Hepatic stellate cell (primary cell): ENCODE results near the gene RRAGC.
"Not testable (repeated sequence)": the region's sequence is repeated elsewhere in the genome, so short reads cannot be mapped to it uniquely, and the experiment has no call there.

ENCODE experiments used
- DNase-seq: peaks from one replicate; pipeline ENCODE4 v3.0.0; 2011; ENCODE audit warnings: low spot score

Gene RRAGC

GRCh38 chr1:38858833-38859560 lies 575 bp downstream of the RRAGC start:
- DNase-seq: peak; percentile 65

GRCh38 chr1:38852780-38853179 lies 6.8 kb downstream of the RRAGC start:
- no peak for DNase-seq

- DNase-seq: no peak
Observed at GRCh38 chr1:38848071-38848470, 11.5 kb downstream of the RRAGC start.

- no peak for DNase-seq
Observed at GRCh38 chr1:38846210-38846609, 13.4 kb downstream of the RRAGC start.

- DNase-seq: not testable (repeated sequence)
Observed at GRCh38 chr1:38845088-38845487, 14.5 kb downstream of the RRAGC start.

GRCh38 chr1:38840281-38840680 lies 19.3 kb downstream of the RRAGC start:
- DNase-seq: no peak

- no peak for DNase-seq
Observed at GRCh38 chr1:38839363-38839762, 20.2 kb downstream of the RRAGC start.

GRCh38 chr1:38836316-38836715 lies 23.3 kb downstream of the RRAGC start:
- DNase-seq: not testable (repeated sequence)

- peak; percentile 60 for DNase-seq
Observed at GRCh38 chr1:38834937-38835827, 24.4 kb downstream of the RRAGC start.

GRCh38 chr1:38834221-38834782 lies 25.3 kb downstream of the RRAGC start:
- no peak for DNase-seq

- no peak for DNase-seq
Observed at GRCh38 chr1:38833146-38833545, 26.4 kb downstream of the RRAGC start.

- no peak for DNase-seq
Observed at GRCh38 chr1:38832370-38832734, 27.2 kb downstream of the RRAGC start.

GRCh38 chr1:38831731-38832369 lies 27.7 kb downstream of the RRAGC start:
- no peak for DNase-seq

- DNase-seq: no peak
Observed at GRCh38 chr1:38829368-38829767, 30.2 kb downstream of the RRAGC start.

- DNase-seq: no peak
Observed at GRCh38 chr1:38827318-38827717, 32.3 kb downstream of the RRAGC start.

- no peak for DNase-seq
Observed at GRCh38 chr1:38826886-38827285, 32.7 kb downstream of the RRAGC start.

GRCh38 chr1:38826262-38826661 lies 33.3 kb downstream of the RRAGC start:
- no peak for DNase-seq

GRCh38 chr1:38820860-38821259 lies 38.7 kb downstream of the RRAGC start:
- DNase-seq: no peak

- DNase-seq: no peak
Observed at GRCh38 chr1:38819516-38819915, 40.1 kb downstream of the RRAGC start.

- DNase-seq: no peak
Observed at GRCh38 chr1:38819040-38819439, 40.5 kb downstream of the RRAGC start.

GRCh38 chr1:38818175-38818976 lies 41.2 kb downstream of the RRAGC start:
- peak; percentile 36 for DNase-seq
